ENCODE data around the gene RACGAP1.

Gene RACGAP1

DNA sequence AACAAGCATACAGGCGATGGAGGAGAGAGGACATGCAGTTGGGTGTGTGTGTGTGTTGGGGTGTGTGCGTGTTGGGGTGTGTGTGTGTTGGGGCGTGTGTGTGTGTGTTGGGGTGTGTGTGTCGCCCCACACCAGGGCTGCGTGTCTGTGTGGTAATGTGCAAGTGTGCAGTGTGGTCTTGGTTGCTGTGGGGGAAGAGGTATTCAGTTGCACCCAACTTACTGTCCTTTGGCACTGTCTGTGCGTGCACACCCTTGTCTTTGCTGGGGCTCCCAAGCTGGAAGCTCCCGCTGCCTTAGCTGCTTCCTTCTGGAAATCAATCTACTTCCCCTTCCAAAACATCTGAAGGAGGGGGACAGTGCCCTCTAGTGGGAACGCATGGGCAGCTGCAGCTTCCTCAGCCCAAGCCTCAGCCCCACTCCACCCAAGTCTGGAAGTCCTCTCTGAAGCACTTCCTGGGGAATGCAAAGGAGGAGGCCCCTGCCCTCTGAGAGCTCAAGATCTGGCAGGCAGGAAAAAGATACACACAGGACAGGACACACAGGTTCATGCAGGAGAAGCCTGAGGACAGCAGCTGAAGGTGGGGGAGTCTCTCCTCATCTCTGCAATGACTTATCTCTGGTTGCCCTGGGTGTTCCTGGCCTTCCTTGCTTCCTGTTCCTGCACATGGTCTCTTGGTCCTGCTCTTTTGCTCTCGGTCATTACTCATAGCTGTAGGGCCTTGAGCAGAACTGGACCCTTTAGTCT, 45.2 kb upstream of the RACGAP1 start:
- DNase-seq (ENCODE audit: low spot score) = peak; percentile 69
- H3K27ac ChIP-seq (ENCODE audit: poor library complexity, severe bottlenecking) = no peak overlapping the region

DNA sequence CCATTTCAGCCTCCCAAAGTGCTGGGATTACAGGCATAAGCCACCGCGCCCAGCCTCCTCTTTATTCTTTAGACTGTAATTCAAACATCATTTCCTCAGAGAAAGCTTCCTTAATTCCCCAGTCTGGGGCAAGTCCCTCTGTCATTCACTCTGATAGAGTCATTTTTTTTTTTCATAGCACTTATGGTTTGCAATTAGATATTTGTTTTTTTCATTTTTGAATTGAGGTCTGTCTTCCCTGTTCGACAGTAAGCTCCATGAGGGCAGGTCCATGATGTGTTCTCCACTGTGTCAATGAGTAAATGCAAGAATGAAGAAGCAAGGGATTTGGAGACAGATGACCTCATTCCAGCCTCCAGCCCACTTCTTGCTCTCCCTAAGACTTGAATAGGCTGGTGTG, 44.2 kb upstream of the RACGAP1 start:
- H3K27ac ChIP-seq (ENCODE audit: poor library complexity, severe bottlenecking) = no peak overlapping the region
- H3K9me3 ChIP-seq (ENCODE audit: severe bottlenecking) = no peaks in the 10 kb centered on the region
- ATAC-seq (ENCODE audit: low read depth) (no peak), DNase-seq (ENCODE audit: low spot score) (no peak)
- no peaks in the 10 kb centered on the region for H3K27me3 ChIP-seq (ENCODE audit: insufficient read depth, poor library complexity, severe bottlenecking)
- TF ChIP-seq, protein P1, sequence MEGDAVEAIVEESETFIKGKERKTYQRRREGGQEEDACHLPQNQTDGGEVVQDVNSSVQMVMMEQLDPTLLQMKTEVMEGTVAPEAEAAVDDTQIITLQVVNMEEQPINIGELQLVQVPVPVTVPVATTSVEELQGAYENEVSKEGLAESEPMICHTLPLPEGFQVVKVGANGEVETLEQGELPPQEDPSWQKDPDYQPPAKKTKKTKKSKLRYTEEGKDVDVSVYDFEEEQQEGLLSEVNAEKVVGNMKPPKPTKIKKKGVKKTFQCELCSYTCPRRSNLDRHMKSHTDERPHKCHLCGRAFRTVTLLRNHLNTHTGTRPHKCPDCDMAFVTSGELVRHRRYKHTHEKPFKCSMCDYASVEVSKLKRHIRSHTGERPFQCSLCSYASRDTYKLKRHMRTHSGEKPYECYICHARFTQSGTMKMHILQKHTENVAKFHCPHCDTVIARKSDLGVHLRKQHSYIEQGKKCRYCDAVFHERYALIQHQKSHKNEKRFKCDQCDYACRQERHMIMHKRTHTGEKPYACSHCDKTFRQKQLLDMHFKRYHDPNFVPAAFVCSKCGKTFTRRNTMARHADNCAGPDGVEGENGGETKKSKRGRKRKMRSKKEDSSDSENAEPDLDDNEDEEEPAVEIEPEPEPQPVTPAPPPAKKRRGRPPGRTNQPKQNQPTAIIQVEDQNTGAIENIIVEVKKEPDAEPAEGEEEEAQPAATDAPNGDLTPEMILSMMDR (IDR thresholded peaks at IDR 0.05; ENCODE audit: poor library complexity, severe bottlenecking) = no peak
- no peak overlapping the region for H3K4me3 ChIP-seq (ENCODE audit: severe bottlenecking)
- H3K36me3 ChIP-seq (ENCODE audit: low read depth) = no peaks in the 10 kb centered on the region
- no peaks in the 10 kb centered on the region for H3K4me1 ChIP-seq (ENCODE audit: insufficient read depth, poor library complexity, severe bottlenecking)

More for the DNA sequence above, 45.2 kb upstream of the RACGAP1 start:
- Histone ChIP-seq H3K9me3 (ENCODE audit: severe bottlenecking) (no peaks in the 10 kb centered on the region), H3K36me3 (ENCODE audit: low read depth) (no peaks in the 10 kb centered on the region), H3K4me1 (ENCODE audit: insufficient read depth, poor library complexity, severe bottlenecking) (no peaks in the 10 kb centered on the region), H3K27me3 (ENCODE audit: insufficient read depth, poor library complexity, severe bottlenecking) (no peaks in the 10 kb centered on the region), H3K4me3 (ENCODE audit: severe bottlenecking) (no peak overlapping the region)
- TF ChIP-seq, protein P1 (IDR thresholded peaks at IDR 0.05; ENCODE audit: poor library complexity, severe bottlenecking) = peak; percentile 91
- peak; percentile 63 for ATAC-seq (ENCODE audit: low read depth)

DNA sequence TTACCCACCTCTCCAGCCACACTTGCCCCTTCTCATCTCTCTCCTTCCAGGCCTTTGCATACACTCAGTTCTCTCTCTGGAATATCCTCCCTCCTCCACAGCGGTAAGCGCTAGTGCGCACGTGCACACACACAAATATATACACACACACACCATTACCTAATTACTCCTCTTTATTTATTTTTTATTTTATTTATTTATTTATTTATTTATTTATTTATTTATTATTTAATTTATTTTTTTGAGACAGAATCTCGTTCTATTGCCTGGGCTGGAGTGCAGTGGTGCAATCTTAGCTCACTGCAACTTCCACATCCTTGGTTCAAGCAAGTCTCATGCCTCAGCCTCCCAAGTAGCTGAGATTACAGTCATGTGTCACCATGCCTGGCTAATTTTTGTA, 43.8 kb upstream of the RACGAP1 start:
- Histone ChIP-seq H3K4me1 (ENCODE audit: insufficient read depth, poor library complexity, severe bottlenecking) (no peaks in the 10 kb centered on the region), H3K4me3 (ENCODE audit: severe bottlenecking) (no peak overlapping the region), H3K27ac (ENCODE audit: poor library complexity, severe bottlenecking) (no peak overlapping the region), H3K36me3 (ENCODE audit: low read depth) (no peaks in the 10 kb centered on the region), H3K9me3 (ENCODE audit: severe bottlenecking) (no peaks in the 10 kb centered on the region), H3K27me3 (ENCODE audit: insufficient read depth, poor library complexity, severe bottlenecking) (no peaks in the 10 kb centered on the region)
- TF ChIP-seq, protein P1 (IDR thresholded peaks at IDR 0.05; ENCODE audit: poor library complexity, severe bottlenecking) = no peak
- DNase-seq (ENCODE audit: low spot score) = no peak
- no peak for ATAC-seq (ENCODE audit: low read depth)

DNA sequence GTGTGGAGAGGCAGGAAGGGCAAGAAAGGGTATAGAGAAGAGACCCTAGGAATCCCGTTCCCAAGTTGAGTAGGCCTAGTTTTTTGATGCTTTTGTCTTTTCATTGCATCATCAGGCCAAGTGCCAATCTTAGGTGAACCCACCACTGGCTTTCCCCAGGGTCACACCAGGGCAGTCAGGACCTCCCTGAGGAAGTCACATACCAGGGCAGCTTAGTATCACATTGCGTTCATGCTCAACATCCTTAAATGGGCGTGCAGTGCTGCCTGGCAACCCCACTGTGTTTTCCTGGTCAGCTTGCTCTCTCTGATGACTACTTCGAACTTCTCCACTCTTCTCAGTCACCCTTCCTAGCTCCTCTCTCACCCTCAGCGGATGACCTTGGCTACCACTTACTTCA, 41.1 kb upstream of the RACGAP1 start:
- Histone ChIP-seq H3K4me1 (ENCODE audit: insufficient read depth, poor library complexity, severe bottlenecking) (peaks cover 4% of the 10 kb centered on the region), H3K27me3 (ENCODE audit: insufficient read depth, poor library complexity, severe bottlenecking) (no peaks in the 10 kb centered on the region), H3K36me3 (ENCODE audit: low read depth) (no peaks in the 10 kb centered on the region), H3K4me3 (ENCODE audit: severe bottlenecking) (no peak overlapping the region), H3K9me3 (ENCODE audit: severe bottlenecking) (no peaks in the 10 kb centered on the region), H3K27ac (ENCODE audit: poor library complexity, severe bottlenecking) (no peak overlapping the region)
- peak; percentile 51 for DNase-seq (ENCODE audit: low spot score)
- peak; percentile 63 for ATAC-seq (ENCODE audit: low read depth)
- TF ChIP-seq, protein P1 (IDR thresholded peaks at IDR 0.05; ENCODE audit: poor library complexity, severe bottlenecking) = no peak

DNA sequence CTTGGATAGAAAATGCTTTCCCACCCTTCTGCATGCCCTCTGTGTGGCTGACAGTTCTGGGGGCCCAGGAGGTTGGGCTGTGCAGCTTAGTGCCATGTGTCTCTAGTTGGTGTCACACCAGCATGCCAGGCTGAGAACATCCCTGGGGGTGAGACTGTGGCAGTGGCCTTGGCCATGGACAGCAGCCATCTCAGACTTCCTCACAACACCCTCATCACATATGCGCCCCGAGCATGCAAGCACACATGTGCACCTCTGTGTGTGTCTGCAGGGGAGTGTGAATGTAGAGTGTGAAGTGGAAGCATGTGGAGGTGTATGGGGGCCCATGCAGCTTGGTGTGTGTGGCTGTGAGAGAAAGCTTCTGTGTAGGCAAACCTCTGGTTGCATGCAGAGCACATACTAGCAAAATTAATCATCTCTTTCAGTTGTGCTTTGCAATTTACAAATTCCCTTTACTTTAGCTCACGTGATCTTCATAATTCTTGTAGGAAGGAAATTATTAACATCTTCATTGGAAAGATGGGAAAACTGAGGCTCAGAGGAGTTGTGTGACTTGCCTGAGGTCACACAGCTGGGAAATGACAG, 40.5 kb upstream of the RACGAP1 start:
- Histone ChIP-seq H3K27me3 (ENCODE audit: insufficient read depth, poor library complexity, severe bottlenecking) (no peaks in the 10 kb centered on the region), H3K27ac (ENCODE audit: poor library complexity, severe bottlenecking) (no peak overlapping the region), H3K9me3 (ENCODE audit: severe bottlenecking) (no peaks in the 10 kb centered on the region), H3K36me3 (ENCODE audit: low read depth) (no peaks in the 10 kb centered on the region), H3K4me3 (ENCODE audit: severe bottlenecking) (no peak overlapping the region), H3K4me1 (ENCODE audit: insufficient read depth, poor library complexity, severe bottlenecking) (peaks cover 4% of the 10 kb centered on the region)
- DNase-seq (ENCODE audit: low spot score) = no peak
- TF ChIP-seq, protein P1 (IDR thresholded peaks at IDR 0.05; ENCODE audit: poor library complexity, severe bottlenecking) = no peak
- no peak for ATAC-seq (ENCODE audit: low read depth)
